ENCODE results near the gene FGF22. TPM values are rescaled to one million over a fixed set of nuclear protein-coding genes. Genes with fewer than 3 reads are reported as not detected.
A peak's percentile ranks its signal among the peaks of the same experiment; 100 is the strongest.

Gene FGF22
- total and polyA plus RNA-seq, 2 of the 4 experiments (the other 2 are of a cell fraction): 0.14 TPM; not detected in 1

- in situ Hi-C loops (cut with MboI; ENCODE audit: low sequenced_read_pairs) (no loop called here), intact Hi-C loops (cut with micrococcal nuclease) (loop anchor here (2.0 kb wide), 1 partner anchor 22 kb away; the partner anchor contains the start of gene POLRMT), dilution Hi-C loops (cut with HindIII; ENCODE audit: low sequenced_read_pairs, unreplicated experiment) (no loop called here)
- peak overlapping the region; percentile 81 for H2AK9ac ChIP-seq (replicated peaks; ENCODE audit: low read depth, low read length, poor library complexity)
- H3K18ac ChIP-seq (ENCODE audit: low read depth, low read length): peak overlapping the region; percentile 46
- ATAC-seq (ENCODE audit: low read depth): peak; percentile 70
- peak overlapping the region; percentile 28; the same call in 1 of the 2 replicates for H4K5ac ChIP-seq (ENCODE audit: low read depth, low read length)
- peak overlapping the region; percentile 53 to 86 for H4K8ac ChIP-seq (ENCODE audit: low read depth in 2 of 2, low read length in 2 of 2)
- TF ChIP-seq MAZ (IDR thresholded peaks at IDR 0.05; ENCODE audit: borderline replicate concordance, low read depth, low read length) (peak; percentile 58; the same call in 1 of the 2 replicates), MAFK (IDR thresholded peaks at IDR 0.05; ENCODE audit: low read depth, low read length) (no peak), MXI1 (IDR thresholded peaks at IDR 0.05; ENCODE audit: borderline replicate concordance, low read depth, low read length) (no peak), FOS (IDR thresholded peaks at IDR 0.05; ENCODE audit: low read depth, low read length) (0 out of 2 replicates have a peak, but pooled peaks have one; percentile 30), POLR2A (IDR thresholded peaks at IDR 0.05; ENCODE audit: low read depth, low read length) (no peak), BHLHE40 (IDR thresholded peaks at IDR 0.05; ENCODE audit: low read depth, low read length) (no peak), CTCF (conservative IDR thresholded peaks at IDR 0.05; ENCODE audit: low read depth, low read length) (no peak), USF2 (IDR thresholded peaks at IDR 0.05; ENCODE audit: low read depth, low read length) (no peak)
- H3K36me3 ChIP-seq (ENCODE audit: control insufficient read depth, insufficient read depth, low read length): no peaks in the 10 kb centered on the region
- ChIA-PET CTCF (no interaction called here), POLR2A (ENCODE audit: unreplicated experiment) (no interaction called here)
- no peak overlapping the region for H3K4me3 ChIP-seq (ENCODE audit: insufficient read depth, low read depth, low read length)
- WGBS, 2 experiments (ENCODE audit: extremely low coverage in 2 of 2, insufficient read length in 1 of 2): 29% methylated on average over 12 of the region's 36 CpGs; no CpG with 5 or more reads in 1 of the 2 experiments
- peak overlapping the region; percentile 87 for H2BK5ac ChIP-seq (ENCODE audit: low read depth, low read length, poor library complexity, severe bottlenecking)
- no peak overlapping the region for H3K9ac ChIP-seq (ENCODE audit: low read depth, low read length)
- H3K4me2 ChIP-seq (ENCODE audit: low read depth, low read length): peak overlapping the region; percentile 11
- H3K9me1 ChIP-seq (ENCODE audit: insufficient read depth, low read length): peaks cover 7% of the 10 kb centered on the region
- H3K4me1 ChIP-seq (ENCODE audit: control insufficient read depth, insufficient read depth, low read length): peaks cover 10% of the 10 kb centered on the region
- H3K27me3 ChIP-seq (ENCODE audit: control insufficient read depth, insufficient read depth, low read length): no peaks in the 10 kb centered on the region; the same call in 1 of the 2 replicates
- H2BK15ac ChIP-seq (ENCODE audit: low read depth, low read length): peak overlapping the region; percentile 80; the same call in 1 of the 3 replicates
- peak overlapping the region; percentile 92 for H2BK120ac ChIP-seq (ENCODE audit: low read depth, low read length)
- no TSS peak for BruUV-seq (replicated peaks)
- peak overlapping the region; percentile 81 for H3K14ac ChIP-seq (replicated peaks; ENCODE audit: low read depth, low read length)
- H3K27ac ChIP-seq (ENCODE audit: insufficient read depth, low read length): peak overlapping the region; percentile 38
- H3K23ac ChIP-seq (ENCODE audit: low read depth, low read length): peak overlapping the region; percentile 71
- peak; percentile 76 for DNase-seq
- peaks cover 12% of the 10 kb centered on the region for H4K20me1 ChIP-seq (ENCODE audit: insufficient read depth, low read length)
- peak overlapping the region; percentile 94 for H2AK5ac ChIP-seq (ENCODE audit: low read depth, low read length)
- peak overlapping the region; percentile 84 for H2AFZ ChIP-seq (replicated peaks; ENCODE audit: low read length, poor library complexity)
- H3K9me3 ChIP-seq (ENCODE audit: control insufficient read depth, insufficient read depth, low read length): no peaks in the 10 kb centered on the region
- H3K56ac ChIP-seq (ENCODE audit: extremely low read depth, insufficient read depth, low read length): peak overlapping the region; percentile 47
- peak overlapping the region; percentile 92 for H3K4ac ChIP-seq (ENCODE audit: low read depth, low read length)
- H4K91ac ChIP-seq (ENCODE audit: insufficient read depth, low read depth, low read length): peak overlapping the region; percentile 82
- peak overlapping the region; percentile 72 for H2BK20ac ChIP-seq (ENCODE audit: low read depth, low read length)
- H3K79me1 ChIP-seq (ENCODE audit: low read depth in 1 of 2, low read length in 2 of 2): no peaks in the 10 kb centered on the region
Observed at GRCh38 chr19:610801-611480, 28.7 kb upstream of the FGF22 start.

Measured in IMR-90 (cell line).